Stimulated activated CD8-positive, alpha-beta memory T cell treated with anti-CD3 and anti-CD28 coated beads, Interleukin-15, amount 100 ng/mL, for 4 hours (primary cell): ENCODE data around the gene CCDC102B.

Experiments used
- DNase-seq, 2 donors: peaks; one replicate each; pipeline ENCODE4 v3.0.0-alpha.2; 2020; ENCODE audit warnings: low read depth in 2 of 2

CCDC102B gene

GRCh38 chr18:69085951-69086350 lies 288.1 kb downstream of the CCDC102B start:
- DNase-seq: no peak

GRCh38 chr18:69088973-69089372 lies 291.1 kb downstream of the CCDC102B start:
- DNase-seq: no peak

GRCh38 chr18:69097349-69097748 lies 299.5 kb downstream of the CCDC102B start:
- DNase-seq: no peak

GRCh38 chr18:69102959-69103358 lies 305.1 kb downstream of the CCDC102B start:
- DNase-seq: no peak
